B cell (primary cell): Measurements from ENCODE around the gene LACTB. TPM values are rescaled to one million over a fixed set of nuclear protein-coding genes. Genes with fewer than 3 reads are reported as not detected.

Source experiments
- ATAC-seq: fragments of 200-7000 bp; cut with Tn5 transposase; one replicate; pipeline ENCODE4 v1.10.0; 2021; ENCODE audit warnings: low read depth, mild to moderate bottlenecking, moderate number of reproducible peaks, moderate library complexity
- CTCF ChIA-PET: fragments of 350-600 bp; sonication (Branson Sonifier 250); formaldehyde crosslinking; loops from one replicate; lab custom pipeline; 2021; ENCODE audit warnings: antibody characterized with exemption, inconsistent platforms; lab: Charles Lee
- POLR2A ChIA-PET: fragments of 350-600 bp; sonication (Branson Sonifier 250); formaldehyde crosslinking; loops from one replicate; lab custom pipeline; 2021; ENCODE audit warnings: antibody characterized with exemption; lab: Charles Lee
- DNase-seq: peaks from one replicate; pipeline ENCODE4 v3.0.0; 2013
- H2AFZ ChIP-seq: 2 replicates; pipeline ENCODE4 v1.6.1; 2012; ENCODE audit warnings: mild to moderate bottlenecking, low read depth, low read length; ENCODE audit not compliant: insufficient read depth, poor library complexity, severe bottlenecking
- H3K27ac ChIP-seq, 2 donors: 1 replicate in 1 of 2; 2 replicates in 1 of 2; pipeline ENCODE4 v1.5.1; 2012 to 2013; ENCODE audit warnings: low read length in 2 of 2, mild to moderate bottlenecking in 2 of 2, moderate library complexity in 1 of 2
- H3K27me3 ChIP-seq, 4 experiments: fragments of 200-600 bp in 1 of 4; sonication (generic) in 1 of 4; replicated peaks in 1 of 4; 1 replicate in 2 of 4; 2 replicates in 2 of 4; pipeline versions ENCODE4 v1.6.1 to v1.7.0; 2013 to 2016; ENCODE audit warnings: low read length in 3 of 4, mild to moderate bottlenecking in 2 of 4, mixed read lengths in 1 of 4, moderate library complexity in 1 of 4; ENCODE audit not compliant: insufficient read depth in 4 of 4, control insufficient read depth in 3 of 4; ENCODE audit errors: control extremely low read depth in 1 of 4
- H3K36me3 ChIP-seq, 2 experiments: replicated peaks in 1 of 2; 1 replicate in 1 of 2; 2 replicates in 1 of 2; pipeline versions ENCODE4 v1.6.1 to v1.7.1; 2013; ENCODE audit warnings: low read length in 1 of 2; ENCODE audit not compliant: insufficient read depth in 2 of 2, control insufficient read depth in 1 of 2; ENCODE audit errors: control extremely low read depth in 1 of 2, extremely low read depth in 1 of 2
- H3K4me1 ChIP-seq, 2 donors: fragments of 200-600 bp in 1 of 2; sonication (generic) in 1 of 2; 1 replicate in 1 of 2; 2 replicates in 1 of 2; pipeline versions ENCODE4 v1.5.1 to v1.6.1; 2013 to 2017; ENCODE audit warnings: low read length in 2 of 2; ENCODE audit not compliant: control insufficient read depth in 2 of 2, insufficient read depth in 2 of 2
- H3K4me2 ChIP-seq: replicated peaks from 2 replicates; pipeline ENCODE3; 2012; ENCODE audit warnings: mild to moderate bottlenecking, low read depth, low read length; ENCODE audit not compliant: poor library complexity, severe bottlenecking
- H3K4me3 ChIP-seq, 5 experiments: fragments of 200-600 bp in 1 of 5; sonication (generic) in 1 of 5; 1 replicate in 3 of 5; 2 replicates in 2 of 5; pipeline versions ENCODE4 v1.5.1 to v1.7.0; 2011 to 2016; ENCODE audit warnings: low read length in 4 of 5, mild to moderate bottlenecking in 4 of 5, low read depth in 2 of 5, control low read depth in 1 of 5, moderate library complexity in 1 of 5; ENCODE audit not compliant: insufficient read depth in 1 of 5; ENCODE audit errors: control extremely low read depth in 1 of 5, extremely low read depth in 1 of 5
- H3K79me2 ChIP-seq: fragments of 200-600 bp; sonication (generic); one replicate; pipeline ENCODE4 v1.6.0; 2016; ENCODE audit warnings: low read length; ENCODE audit not compliant: control insufficient read depth, insufficient read depth
- H3K9ac ChIP-seq: fragments of 200-600 bp; sonication (generic); 2 replicates; pipeline ENCODE4 v1.6.1; 2017; ENCODE audit warnings: mild to moderate bottlenecking, low read length, moderate library complexity
- H3K9me3 ChIP-seq, 3 donors: one replicate each; pipeline versions ENCODE4 v1.6.1 to v1.7.1; 2013; ENCODE audit warnings: low read length in 2 of 3; ENCODE audit not compliant: control insufficient read depth in 2 of 3, insufficient read depth in 1 of 3; ENCODE audit errors: control extremely low read depth in 1 of 3
- H4K20me1 ChIP-seq: 2 replicates; pipeline ENCODE4 v1.6.0; 2012; ENCODE audit warnings: mild to moderate bottlenecking, low read length; ENCODE audit not compliant: insufficient read depth, control insufficient read depth, poor library complexity, severe bottlenecking
- H3K27ac Mint-ChIP-seq: one replicate; pipeline ENCODE4 v1.8.0; 2021; ENCODE audit warnings: mixed read lengths
- H3K27me3 Mint-ChIP-seq: one replicate; pipeline ENCODE4 v1.8.0; 2021; ENCODE audit warnings: mixed read lengths
- H3K4me1 Mint-ChIP-seq: one replicate; pipeline ENCODE4 v1.8.0; 2021; ENCODE audit warnings: mixed read lengths
- H3K4me3 Mint-ChIP-seq: one replicate; pipeline ENCODE4 v1.8.0; 2021; ENCODE audit warnings: mixed read lengths
- H3K9me3 Mint-ChIP-seq: one replicate; pipeline ENCODE4 v1.8.0; 2022; ENCODE audit warnings: mixed read lengths; ENCODE audit not compliant: insufficient read depth
- EZH2 ChIP-seq: IDR thresholded peaks from 2 replicates; pipeline ENCODE4 v1.6.1; 2012; ENCODE audit warnings: borderline replicate concordance, low read depth, mild to moderate bottlenecking, moderate library complexity, low read length; ENCODE audit not compliant: insufficient read depth, poor library complexity, severe bottlenecking
- WGBS: methylation state at CpG from one replicate; pipeline ENCODE4 v1.1.5; 2013; ENCODE audit warnings: missing lambda C conversion rate; ENCODE audit not compliant: insufficient coverage; 5-methylcytosine and 5-hydroxymethylcytosine counted together
- intact Hi-C: fragments of 100-400 bp; cut with micrococcal nuclease; formaldehyde crosslinking; loops from one replicate; pipeline ENCODE4 v1.10.0; 2022
- polyA plus RNA-seq: library from polyadenylated mRNA; depleted of rRNA; stranded (reverse); fragments of >200 nt; gene quantifications from 2 replicates; pipeline ENCODE4 v1.2.3, GENCODE V29; 2012
- total RNA-seq, 2 donors: library from RNA; stranded (reverse); fragments of 120-200 nt in 1 of 2; gene quantifications; 1 replicate in 1 of 2; 2 replicates in 1 of 2; pipeline versions ENCODE4 v1.2.3 to v1.2.4, GENCODE V29; 2013 to 2022
- TF ChIP-seq, protein P1 (sequence below): fragments of 200-600 bp; IDR thresholded peaks from one replicate; pipeline ENCODE4 v1.8.0; 2022; ENCODE audit warnings: antibody characterized with exemption, mild to moderate bottlenecking

Gene LACTB
- total and polyA plus RNA-seq, 2 donors (not counting 1 experiment from before 2014, with no cell fraction given), result 5.0 to 20.0 TPM

DNA sequence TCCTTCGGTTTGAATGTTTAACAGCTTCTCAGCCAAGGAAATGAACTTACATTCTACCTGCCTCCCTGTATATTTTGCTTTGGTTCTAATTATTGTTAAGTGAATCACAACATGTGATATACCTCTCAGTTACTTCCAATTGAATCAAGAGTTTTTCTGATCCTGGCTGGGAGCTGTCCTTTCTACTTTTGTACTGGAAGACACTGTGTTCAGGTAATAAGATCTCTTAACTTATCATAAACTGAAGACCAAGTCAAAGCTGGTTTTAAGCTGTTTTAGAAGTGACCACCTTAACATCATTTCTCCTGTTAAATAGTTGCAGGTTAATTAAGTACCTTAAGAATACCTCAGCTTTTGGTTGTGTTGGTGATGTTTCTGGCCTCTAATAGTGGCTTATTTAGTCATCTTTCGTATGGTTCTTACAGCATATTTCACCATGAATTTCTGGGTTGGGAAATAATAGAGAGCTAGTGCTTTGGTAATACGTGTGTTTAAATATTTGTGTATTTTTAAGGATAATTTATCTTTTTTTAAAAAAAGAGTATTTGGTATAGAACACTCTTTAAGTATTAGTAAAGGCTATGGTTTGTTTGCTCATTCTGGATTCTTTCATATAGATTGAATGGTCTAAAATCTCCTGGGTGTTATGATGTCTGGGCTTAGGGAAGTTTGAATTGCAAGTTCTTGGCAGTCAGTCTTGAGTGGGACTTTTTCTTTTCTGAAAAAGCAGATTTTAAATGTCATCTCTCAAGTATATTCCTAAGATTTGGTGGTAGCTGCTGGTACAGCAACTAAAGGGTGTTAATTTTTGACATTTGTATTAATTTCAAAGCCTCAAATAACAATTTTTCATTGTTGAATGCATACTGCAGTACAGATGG lies 69.3 kb downstream of the LACTB start:
- Histone ChIP-seq H3K9me3 (no peaks in the 10 kb centered on the region), H4K20me1 (peaks cover 8% of the 10 kb centered on the region), H3K27ac (peak overlapping the region; percentile 92 to 93), H3K36me3 (no peaks in the 10 kb centered on the region), H3K27me3 (no peaks in the 10 kb centered on the region), H3K79me2 (peaks cover 72% of the 10 kb centered on the region), H3K4me3 (peak overlapping the region; percentile 78 to 99 (median 94)), H2AFZ (no peak overlapping the region), H3K4me1 (peaks cover 57 to 62% of the 10 kb centered on the region in 2 donors), H3K9ac (peak overlapping the region; percentile 95), H3K4me2 (peak overlapping the region; percentile 93)
- Mint-ChIP-seq H3K4me1 (peaks cover 70% of the 10 kb centered on the region), H3K4me3 (peak overlapping the region; percentile 98), H3K27ac (peak overlapping the region; percentile 94), H3K27me3 (no peaks in the 10 kb centered on the region), H3K9me3 (no peaks in the 10 kb centered on the region)
- POLR2A ChIA-PET, result interaction anchor here (0.6 to 1.6 kb wide), 5 partner anchors 17 to 86 kb away, joined by 3 to 6 read pairs (median 3); partner anchors contain the start of genes APH1B and RPS27L
- ATAC-seq, result no peak
- DNase-seq, result no peak
- WGBS, result no CpG with 5 or more reads among the region's 3 CpGs
- CTCF ChIA-PET, result interaction anchor here (0.6 to 2.4 kb wide), 8 partner anchors 8 to 735 kb away, joined by 3 to 17 read pairs (median 4); no protein-coding TSS in a partner anchor
- no peak for TF ChIP-seq EZH2
- TF ChIP-seq, protein P1, sequence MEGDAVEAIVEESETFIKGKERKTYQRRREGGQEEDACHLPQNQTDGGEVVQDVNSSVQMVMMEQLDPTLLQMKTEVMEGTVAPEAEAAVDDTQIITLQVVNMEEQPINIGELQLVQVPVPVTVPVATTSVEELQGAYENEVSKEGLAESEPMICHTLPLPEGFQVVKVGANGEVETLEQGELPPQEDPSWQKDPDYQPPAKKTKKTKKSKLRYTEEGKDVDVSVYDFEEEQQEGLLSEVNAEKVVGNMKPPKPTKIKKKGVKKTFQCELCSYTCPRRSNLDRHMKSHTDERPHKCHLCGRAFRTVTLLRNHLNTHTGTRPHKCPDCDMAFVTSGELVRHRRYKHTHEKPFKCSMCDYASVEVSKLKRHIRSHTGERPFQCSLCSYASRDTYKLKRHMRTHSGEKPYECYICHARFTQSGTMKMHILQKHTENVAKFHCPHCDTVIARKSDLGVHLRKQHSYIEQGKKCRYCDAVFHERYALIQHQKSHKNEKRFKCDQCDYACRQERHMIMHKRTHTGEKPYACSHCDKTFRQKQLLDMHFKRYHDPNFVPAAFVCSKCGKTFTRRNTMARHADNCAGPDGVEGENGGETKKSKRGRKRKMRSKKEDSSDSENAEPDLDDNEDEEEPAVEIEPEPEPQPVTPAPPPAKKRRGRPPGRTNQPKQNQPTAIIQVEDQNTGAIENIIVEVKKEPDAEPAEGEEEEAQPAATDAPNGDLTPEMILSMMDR, result no peak
- intact Hi-C loops, result loop anchor here (5.0 kb wide), 2 partner anchors 36 to 286 kb away; no protein-coding TSS in a partner anchor

Other genes starting within 250 kb of the LACTB start
- gene TPM1, start 79.1 kb upstream of the LACTB start, total RNA-seq, result 17.9 and 20.3 TPM in 2 replicates
- gene TPM1, start 79.1 kb upstream of the LACTB start, polyA plus RNA-seq, result 4.2 and 5.5 TPM in 2 replicates
- 49.4 and 50.9 TPM in 2 replicates for gene RPS27L, start 35.6 kb downstream of the LACTB start, total RNA-seq
- 17.5 and 21.6 TPM in 2 replicates for gene RPS27L, start 35.6 kb downstream of the LACTB start, polyA plus RNA-seq
- gene RAB8B, start 67.7 kb downstream of the LACTB start, total RNA-seq, result 58.1 and 61.3 TPM in 2 replicates
- 9.6 and 24.4 TPM in 2 replicates for gene RAB8B, start 67.7 kb downstream of the LACTB start, polyA plus RNA-seq
- gene APH1B, start 155.7 kb downstream of the LACTB start, total RNA-seq, result 45.2 and 47.0 TPM in 2 replicates
- 6.7 and 7.6 TPM in 2 replicates for gene APH1B, start 155.7 kb downstream of the LACTB start, polyA plus RNA-seq